Panc1 (cell line): ENCODE data around the gene DOCK3.

ENCODE experiments used
- CTCF ChIP-seq: fragments of 450-650 bp; IDR thresholded peaks from 2 replicates; pipeline ENCODE4 v1.5.1; 2017; ENCODE audit warnings: mild to moderate bottlenecking
- POLR2AphosphoS5 ChIP-seq: IDR thresholded peaks from 2 replicates; pipeline ENCODE4 v1.6.1; 2012; ENCODE audit warnings: mild to moderate bottlenecking, low read depth, low read length, moderate library complexity
- TCF7L2 ChIP-seq: IDR thresholded peaks from 2 replicates; pipeline ENCODE4 v1.6.1; 2011; ENCODE audit warnings: mild to moderate bottlenecking, low read depth, low read length, inconsistent platforms

GRCh38 chr3:50658416-50658815, 16.3 kb upstream of the DOCK3 start:
- no peak for TF ChIP-seq CTCF
- TF ChIP-seq POLR2AphosphoS5 = no peak
- no peak for TF ChIP-seq TCF7L2
